Activated T-helper 17 cell treated with anti-CD3 and anti-CD28 coated beads, Interleukin-2, amount 50 U/mL, for 72 hours (primary cell): ENCODE results near the gene IL11. TPM values are rescaled to one million over a fixed set of nuclear protein-coding genes. Genes with fewer than 3 reads are reported as not detected.
A peak's percentile ranks its signal among the peaks of the same experiment; 100 is the strongest.

ENCODE experiments used
- ATAC-seq: fragments of 150-1000 bp; cut with Tn5 transposase; replicated peaks from 2 replicates; pipeline ENCODE4 v1.10.0; 2021; ENCODE audit warnings: mild to moderate bottlenecking, moderate library complexity
- H3K27ac Mint-ChIP-seq: one replicate; pipeline ENCODE4 v1.8.0; 2022; ENCODE audit warnings: mixed read lengths
- H3K27me3 Mint-ChIP-seq: one replicate; pipeline ENCODE4 v1.8.0; 2022; ENCODE audit warnings: mixed read lengths
- H3K36me3 Mint-ChIP-seq: one replicate; pipeline ENCODE4 v1.8.0; 2022; ENCODE audit warnings: low read depth, mild to moderate bottlenecking, mixed read lengths
- H3K4me1 Mint-ChIP-seq: one replicate; pipeline ENCODE4 v1.8.0; 2022; ENCODE audit warnings: mixed read lengths
- H3K4me3 Mint-ChIP-seq: one replicate; pipeline ENCODE4 v1.8.0; 2022; ENCODE audit warnings: mild to moderate bottlenecking, mixed read lengths
- H3K9me3 Mint-ChIP-seq: one replicate; pipeline ENCODE4 v1.8.0; 2022; ENCODE audit warnings: mixed read lengths
- total RNA-seq, 2 donors: library from RNA; stranded (reverse); gene quantifications; one replicate each; pipeline ENCODE4 v1.2.3, GENCODE V29; 2022

IL11 gene
- total RNA-seq, 2 donors from 2014 or later, result 0.15 to 0.95 TPM

DNA sequence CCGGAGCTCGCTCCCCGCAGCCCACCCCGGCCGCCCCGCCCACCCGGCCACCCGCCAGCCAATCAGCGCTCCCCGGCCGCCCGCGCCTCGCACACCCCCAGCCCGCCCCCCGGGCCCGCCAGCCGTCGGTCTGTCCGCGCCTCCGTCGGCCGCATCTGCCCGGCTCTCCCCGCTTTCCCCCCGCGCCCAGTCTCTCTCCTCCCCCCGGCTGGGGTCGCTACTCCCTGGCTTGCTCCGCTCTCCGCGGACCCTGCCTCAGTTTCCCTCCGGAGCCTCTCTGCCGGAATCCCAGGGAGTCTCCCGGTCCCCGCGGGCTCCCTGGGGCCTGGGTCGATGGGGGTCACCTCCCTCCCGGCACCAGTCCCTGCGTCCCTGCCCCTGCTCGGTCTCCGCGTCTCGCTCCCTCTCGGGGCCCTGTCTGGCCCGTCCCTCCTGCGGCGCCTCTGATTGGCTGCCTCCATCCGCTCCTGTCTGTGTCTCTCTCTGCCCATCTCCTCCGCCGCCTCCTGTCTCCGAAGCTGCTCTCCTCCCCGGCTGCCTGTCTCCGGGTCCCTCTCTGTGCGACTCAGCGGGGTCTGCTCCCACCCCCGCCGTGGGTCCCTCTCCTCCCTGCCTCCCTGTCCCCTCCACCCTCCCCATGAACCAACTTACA is 484 bp downstream of the IL11 start:
- Mint-ChIP-seq H3K36me3 (peaks cover 6% of the 10 kb centered on the region), H3K9me3 (no peaks in the 10 kb centered on the region), H3K27ac (no peak overlapping the region), H3K4me3 (peak overlapping the region; percentile 60), H3K4me1 (peaks cover 7% of the 10 kb centered on the region), H3K27me3 (peaks cover 28% of the 10 kb centered on the region)
- peak; percentile 75 for ATAC-seq

DNA sequence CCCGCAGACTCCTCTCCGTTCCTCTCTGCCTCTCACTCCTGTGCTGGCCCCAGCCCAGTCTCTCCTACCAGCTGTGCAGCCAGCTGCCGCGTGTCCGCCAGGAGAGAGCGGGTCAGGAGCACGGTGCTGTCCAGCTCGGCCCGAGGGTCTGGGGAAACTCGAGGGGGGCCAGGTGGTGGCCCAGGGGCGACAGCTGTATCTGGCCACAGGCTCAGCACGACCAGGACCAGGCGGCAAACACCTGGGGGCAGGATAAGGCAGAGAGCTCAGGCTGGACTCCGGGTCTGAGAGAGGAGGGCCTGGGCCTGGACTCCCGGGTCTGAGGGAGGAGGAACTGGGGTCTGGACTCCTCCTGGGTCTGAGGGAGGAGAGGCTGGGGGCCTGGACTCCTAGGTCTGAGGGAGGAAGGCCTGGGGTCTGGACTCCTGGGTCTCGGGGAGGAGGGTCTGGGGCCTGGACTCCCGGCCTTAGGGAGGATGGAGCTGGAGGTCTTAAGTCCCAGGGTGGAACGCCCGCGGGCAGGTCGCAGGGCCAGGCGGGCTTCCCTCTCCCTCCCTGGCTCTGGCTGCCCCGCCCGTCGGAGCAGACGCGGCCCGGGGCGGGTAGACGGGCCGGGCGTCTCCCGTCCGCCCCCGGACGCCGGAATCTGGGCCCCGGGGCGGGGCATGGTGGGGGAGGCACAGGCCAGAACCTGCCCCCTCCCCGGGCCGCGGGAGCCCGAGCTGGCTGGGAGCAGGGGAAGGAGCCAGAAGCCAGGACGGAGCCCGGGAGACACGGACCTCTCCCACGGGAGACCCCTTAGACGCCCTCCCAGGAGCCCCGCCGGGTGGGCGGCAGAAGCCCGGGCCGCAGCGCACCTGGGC is 1.3 kb downstream of the IL11 start:
- Mint-ChIP-seq H3K27ac (no peak overlapping the region), H3K27me3 (peaks cover 27% of the 10 kb centered on the region), H3K4me3 (no peak overlapping the region), H3K4me1 (peaks cover 7% of the 10 kb centered on the region), H3K9me3 (no peaks in the 10 kb centered on the region), H3K36me3 (peaks cover 6% of the 10 kb centered on the region)
- ATAC-seq, result peak; percentile 71

DNA sequence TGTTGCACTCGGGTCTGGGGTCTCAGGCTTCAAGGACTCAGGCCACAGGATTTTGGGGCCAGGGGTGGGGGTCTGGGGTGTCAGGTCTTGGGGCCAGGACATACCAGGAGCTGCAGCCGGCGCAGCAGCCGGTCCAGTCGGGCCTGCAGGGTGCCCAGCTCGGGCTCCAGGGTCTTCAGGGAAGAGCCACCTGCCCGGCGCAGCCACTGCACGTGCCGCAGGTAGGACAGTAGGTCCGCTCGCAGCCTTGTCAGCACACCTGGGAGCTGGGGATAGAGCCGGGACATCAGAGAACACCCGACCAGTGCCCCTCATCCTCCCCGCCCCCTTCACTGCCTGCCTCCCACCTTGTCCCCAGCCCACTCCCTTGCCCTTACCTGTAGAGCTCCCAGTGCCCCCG is 2.2 kb downstream of the IL11 start:
- Mint-ChIP-seq H3K4me3 (no peak overlapping the region), H3K27me3 (peaks cover 22% of the 10 kb centered on the region), H3K9me3 (no peaks in the 10 kb centered on the region), H3K4me1 (peaks cover 7% of the 10 kb centered on the region), H3K36me3 (peaks cover 6% of the 10 kb centered on the region), H3K27ac (no peak overlapping the region)
- no peak for ATAC-seq

DNA sequence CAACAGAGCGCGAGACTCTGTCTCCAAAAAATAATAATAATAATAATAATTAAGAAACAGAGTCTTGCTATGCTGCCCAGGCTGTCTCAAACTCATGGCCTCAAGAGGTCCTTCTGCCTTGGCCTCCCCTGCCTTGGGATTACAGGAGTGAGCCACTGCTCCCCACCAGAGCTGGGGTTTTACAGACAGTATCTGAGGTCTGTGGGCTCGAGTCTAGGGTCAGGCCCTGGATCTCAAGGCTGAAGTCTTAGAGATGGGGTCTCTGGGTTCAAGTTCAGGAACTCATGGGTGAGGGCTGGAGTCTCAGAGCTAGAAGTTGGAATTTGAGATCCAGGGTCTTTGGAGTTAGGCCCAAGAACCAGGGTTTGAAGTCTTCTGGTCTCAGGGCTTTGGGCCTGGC is 3.5 kb downstream of the IL11 start:
- peaks cover 17% of the 10 kb centered on the region for H3K27me3 Mint-ChIP-seq
- peaks cover 7% of the 10 kb centered on the region for H3K4me1 Mint-ChIP-seq
- no peak for ATAC-seq
- H3K4me3 Mint-ChIP-seq, result no peak overlapping the region
- H3K27ac Mint-ChIP-seq, result no peak overlapping the region
- no peaks in the 10 kb centered on the region for H3K9me3 Mint-ChIP-seq
- peaks cover 6% of the 10 kb centered on the region for H3K36me3 Mint-ChIP-seq

DNA sequence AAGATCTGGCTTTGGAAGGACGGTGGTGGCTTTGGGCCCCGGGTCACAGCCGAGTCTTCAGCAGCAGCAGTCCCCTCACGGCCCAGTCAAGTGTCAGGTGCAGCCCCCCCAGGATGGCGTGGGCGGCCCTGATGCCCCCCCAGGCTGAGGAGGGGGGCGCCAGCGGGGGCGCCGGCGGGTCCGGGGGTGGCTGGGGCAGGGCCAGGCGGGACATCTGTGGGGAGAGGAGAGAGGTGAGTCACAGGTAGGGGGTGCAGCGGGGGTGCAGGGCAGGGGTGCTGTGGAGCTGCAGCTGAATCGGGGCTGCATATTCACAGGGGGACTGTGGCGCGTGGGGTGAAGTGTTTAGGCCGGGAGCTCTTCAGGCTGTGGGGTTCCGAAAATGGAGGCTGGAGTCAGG is 4.3 kb downstream of the IL11 start:
- H3K27ac Mint-ChIP-seq, result no peak overlapping the region
- peaks cover 5% of the 10 kb centered on the region for H3K4me1 Mint-ChIP-seq
- no peak for ATAC-seq
- H3K4me3 Mint-ChIP-seq, result no peak overlapping the region
- H3K9me3 Mint-ChIP-seq, result no peaks in the 10 kb centered on the region
- peaks cover 14% of the 10 kb centered on the region for H3K27me3 Mint-ChIP-seq
- peaks cover 4% of the 10 kb centered on the region for H3K36me3 Mint-ChIP-seq

DNA sequence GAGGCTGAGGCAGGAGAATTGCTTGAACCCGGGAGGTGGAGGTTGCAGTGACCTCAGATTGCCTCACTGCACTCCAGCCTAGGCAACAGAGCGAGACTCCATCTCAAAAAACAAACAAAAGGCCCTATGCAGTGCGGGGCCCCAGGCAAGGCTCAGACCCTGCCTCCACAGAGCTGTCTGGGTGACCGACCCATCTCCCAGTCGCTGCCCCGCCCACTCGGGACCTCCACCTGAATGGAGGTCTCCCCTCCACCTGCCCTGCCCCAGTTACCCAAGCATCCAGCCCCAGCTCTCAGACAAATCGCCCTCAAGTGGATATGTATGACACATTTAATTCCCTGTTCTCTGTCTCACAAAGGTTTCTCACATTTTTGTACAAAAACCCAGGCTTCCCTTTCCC is 5.0 kb downstream of the IL11 start:
- H3K36me3 Mint-ChIP-seq, result no peaks in the 10 kb centered on the region
- no peak overlapping the region for H3K27ac Mint-ChIP-seq
- H3K9me3 Mint-ChIP-seq, result no peaks in the 10 kb centered on the region
- H3K4me3 Mint-ChIP-seq, result no peak overlapping the region
- H3K27me3 Mint-ChIP-seq, result peaks cover 7% of the 10 kb centered on the region
- no peak for ATAC-seq
- H3K4me1 Mint-ChIP-seq, result no peaks in the 10 kb centered on the region

DNA sequence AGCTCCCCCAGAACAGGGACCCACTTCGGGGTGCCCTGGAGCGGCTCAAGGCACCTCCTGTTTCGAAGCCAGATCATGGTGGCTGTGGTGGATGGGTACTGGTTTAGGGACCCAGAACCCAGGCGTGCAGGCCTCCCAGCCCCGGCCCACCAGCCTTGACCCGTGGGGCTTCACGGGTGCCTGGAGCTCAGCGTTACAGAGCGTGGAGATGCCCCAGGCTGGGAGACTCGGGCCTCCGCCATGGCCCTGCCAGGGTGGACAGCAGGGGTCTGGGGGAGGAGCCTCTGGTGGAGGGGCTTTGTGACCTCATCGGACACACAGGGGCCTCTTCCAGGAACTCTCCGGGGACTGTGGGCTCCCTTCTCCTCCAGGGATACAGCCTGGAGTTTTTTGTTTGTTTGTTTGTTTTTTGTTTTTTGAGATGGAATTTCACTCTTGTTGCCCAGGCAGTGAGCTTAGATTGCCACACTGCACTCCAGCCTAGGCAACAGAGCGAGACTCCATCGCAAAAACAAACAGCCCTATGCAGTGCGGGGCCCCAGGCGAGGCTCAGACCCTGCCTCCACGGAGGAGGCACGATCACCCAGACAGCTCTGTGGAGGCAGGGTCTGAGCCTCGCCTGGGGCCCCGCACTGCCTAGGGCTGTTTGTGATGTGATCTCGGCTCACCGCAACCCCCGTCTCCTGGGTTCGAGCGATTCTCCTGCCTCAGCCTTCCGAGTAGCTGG is 7.1 kb downstream of the IL11 start, which contains the start of gene GARIN5B:
GARIN5B (minus strand) TSS at position 271 of the 727 bp plus-strand sequence; CDS start at position 77, 194 bp downstream.
- no peak for ATAC-seq
- no peaks in the 10 kb centered on the region for H3K4me1 Mint-ChIP-seq

DNA sequence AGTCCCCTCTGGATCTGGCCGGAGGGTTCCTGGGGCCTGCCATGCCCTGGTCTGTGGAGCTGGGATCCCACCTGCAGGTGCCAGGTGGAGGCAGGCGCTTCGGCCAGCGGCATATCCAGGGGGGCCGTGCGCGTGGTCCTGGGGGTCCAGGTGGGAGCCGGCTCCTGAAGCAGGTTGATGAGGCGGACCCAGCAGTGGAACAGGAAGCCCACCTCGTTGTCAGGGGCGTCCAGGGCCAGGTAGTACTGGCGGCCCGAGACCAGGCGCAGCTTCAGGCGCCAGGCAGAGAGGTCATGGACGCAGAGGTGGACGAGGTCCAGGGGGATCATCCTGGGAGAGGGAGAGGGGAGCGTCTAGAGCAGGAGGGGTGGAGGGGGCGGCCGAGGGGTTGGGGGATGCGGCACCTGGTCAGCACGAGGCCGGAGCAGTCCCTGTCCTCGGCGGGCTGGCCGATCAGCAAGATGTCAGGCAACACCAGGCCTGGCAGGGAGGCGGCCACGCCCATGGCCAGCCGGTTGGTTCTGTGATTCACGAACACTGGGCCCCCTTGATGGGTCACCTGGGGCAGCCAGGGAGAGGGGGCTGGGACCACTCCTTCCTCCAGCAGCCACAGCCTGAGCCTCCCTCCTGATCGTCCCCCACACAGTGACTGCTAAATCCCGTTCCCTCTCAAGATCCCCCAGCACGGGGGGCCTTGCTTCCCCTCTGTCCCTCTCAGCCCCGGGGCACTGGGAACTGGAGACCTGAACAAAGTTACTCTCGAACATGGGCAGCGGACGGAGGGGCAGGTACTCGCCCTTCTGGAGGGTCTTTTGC is 7.9 kb downstream of the IL11 start:
- Mint-ChIP-seq H3K9me3 (no peaks in the 10 kb centered on the region), H3K4me3 (no peak overlapping the region), H3K36me3 (no peaks in the 10 kb centered on the region), H3K4me1 (no peaks in the 10 kb centered on the region), H3K27ac (no peak overlapping the region), H3K27me3 (peaks cover 4% of the 10 kb centered on the region)
- ATAC-seq, result no peak

More for the DNA sequence above, 7.1 kb downstream of the IL11 start, which contains the start of gene GARIN5B:
- no peaks in the 10 kb centered on the region for H3K36me3 Mint-ChIP-seq
- no peak within 1 kb of the TSS for H3K4me3 Mint-ChIP-seq
- no peak within 1 kb of the TSS for H3K27ac Mint-ChIP-seq
- H3K27me3 Mint-ChIP-seq, result peaks cover 3% of the 10 kb centered on the region
- no peaks in the 10 kb centered on the region for H3K9me3 Mint-ChIP-seq

DNA sequence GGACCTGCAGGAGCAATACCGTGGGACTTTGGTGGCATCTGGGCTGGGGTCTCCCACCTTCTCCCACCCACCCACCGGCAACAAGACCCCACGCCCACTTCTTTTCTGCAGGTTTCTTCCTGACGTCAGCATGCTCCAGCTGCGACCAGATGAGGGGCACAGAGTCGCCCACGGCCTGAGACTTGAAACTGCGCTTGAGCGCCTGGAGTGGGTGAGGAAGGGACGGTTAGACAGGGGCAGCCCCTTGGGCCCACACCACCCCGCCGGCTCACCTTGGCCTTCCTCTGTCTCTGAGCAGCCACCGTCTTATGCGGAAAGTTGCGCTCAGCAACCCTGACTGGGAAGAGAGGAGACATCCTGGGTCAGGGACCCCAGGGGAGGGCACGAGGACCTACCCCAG is 9.4 kb downstream of the IL11 start:
- Mint-ChIP-seq H3K27ac (no peak overlapping the region), H3K4me3 (no peak overlapping the region), H3K9me3 (no peaks in the 10 kb centered on the region), H3K4me1 (no peaks in the 10 kb centered on the region), H3K27me3 (peaks cover 6% of the 10 kb centered on the region), H3K36me3 (no peaks in the 10 kb centered on the region)
- ATAC-seq, result no peak

DNA sequence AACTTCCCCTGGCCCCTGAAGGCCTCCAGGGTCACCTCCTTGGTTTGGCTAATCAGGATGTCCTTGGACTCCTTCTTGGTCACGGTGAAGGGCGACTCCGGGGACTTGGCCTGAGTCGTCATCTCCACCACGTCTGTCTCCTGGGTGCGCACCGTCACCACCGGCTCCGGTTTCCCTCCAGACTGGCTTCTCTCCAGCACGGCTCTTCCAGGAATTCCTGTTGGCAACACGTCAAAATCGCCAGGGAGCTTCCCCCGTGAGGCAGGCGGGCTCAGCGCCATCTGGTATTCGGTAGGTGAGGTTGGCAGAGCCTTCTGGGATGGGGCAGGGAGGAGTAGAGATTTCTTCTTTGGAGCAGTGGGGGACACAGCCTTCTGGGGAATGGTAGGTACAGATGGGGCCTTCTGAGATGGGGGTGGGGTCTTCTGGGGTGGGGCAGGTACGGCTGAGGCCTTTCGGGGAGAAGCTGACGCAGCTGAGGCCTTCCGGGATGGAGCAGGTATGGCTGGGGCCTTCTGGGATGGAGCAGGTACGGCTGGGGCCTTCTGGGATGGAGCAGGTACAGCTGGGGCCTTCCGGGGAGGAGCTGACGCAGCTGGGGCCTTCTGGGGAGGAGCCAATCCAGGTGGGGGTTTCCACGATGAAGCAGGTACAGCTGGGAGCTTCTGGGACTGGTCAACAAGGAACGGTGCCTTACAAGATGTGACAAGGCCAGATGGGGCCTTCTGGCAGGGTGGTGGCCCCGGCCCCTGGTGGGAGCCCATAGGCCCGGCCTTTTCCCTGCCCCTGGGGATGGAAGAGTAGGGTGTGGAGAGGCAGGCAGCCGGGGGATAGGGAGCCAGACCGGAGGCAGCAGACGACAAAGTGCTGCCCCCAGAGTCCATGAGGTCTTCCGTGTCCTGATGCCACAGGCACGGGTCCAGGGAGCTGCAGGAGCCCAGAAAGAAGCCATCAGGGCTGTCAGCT is 11.0 kb downstream of the IL11 start:
- Mint-ChIP-seq H3K4me1 (no peaks in the 10 kb centered on the region), H3K9me3 (no peaks in the 10 kb centered on the region), H3K36me3 (no peaks in the 10 kb centered on the region), H3K27ac (no peak overlapping the region), H3K27me3 (peaks cover 12% of the 10 kb centered on the region), H3K4me3 (no peak overlapping the region)
- ATAC-seq, result no peak

DNA sequence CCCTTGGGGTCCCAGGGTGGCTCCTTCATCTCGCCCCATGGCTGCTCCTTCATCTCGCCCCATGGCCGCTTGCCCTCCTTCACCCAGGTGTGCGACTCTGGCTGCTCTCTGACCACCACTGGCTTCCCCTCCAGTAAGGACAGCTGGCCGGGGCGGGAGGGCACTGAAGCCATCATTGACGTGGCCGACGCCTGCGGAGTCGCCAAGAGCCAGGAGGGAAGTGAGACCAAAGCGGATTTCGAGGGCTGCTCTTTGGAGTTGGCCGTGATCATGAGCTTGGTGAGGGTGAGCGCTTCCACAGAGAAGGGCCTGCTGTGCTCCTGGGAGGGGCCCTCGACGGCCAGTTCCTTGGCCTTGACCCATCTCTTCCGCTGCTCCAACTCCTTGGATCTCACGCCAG is 11.8 kb downstream of the IL11 start:
- H3K9me3 Mint-ChIP-seq, result no peaks in the 10 kb centered on the region
- H3K4me3 Mint-ChIP-seq, result no peak overlapping the region
- H3K27me3 Mint-ChIP-seq, result peaks cover 12% of the 10 kb centered on the region
- H3K36me3 Mint-ChIP-seq, result peaks cover under 1% of the 10 kb centered on the region
- H3K4me1 Mint-ChIP-seq, result no peaks in the 10 kb centered on the region
- no peak overlapping the region for H3K27ac Mint-ChIP-seq
- no peak for ATAC-seq

DNA sequence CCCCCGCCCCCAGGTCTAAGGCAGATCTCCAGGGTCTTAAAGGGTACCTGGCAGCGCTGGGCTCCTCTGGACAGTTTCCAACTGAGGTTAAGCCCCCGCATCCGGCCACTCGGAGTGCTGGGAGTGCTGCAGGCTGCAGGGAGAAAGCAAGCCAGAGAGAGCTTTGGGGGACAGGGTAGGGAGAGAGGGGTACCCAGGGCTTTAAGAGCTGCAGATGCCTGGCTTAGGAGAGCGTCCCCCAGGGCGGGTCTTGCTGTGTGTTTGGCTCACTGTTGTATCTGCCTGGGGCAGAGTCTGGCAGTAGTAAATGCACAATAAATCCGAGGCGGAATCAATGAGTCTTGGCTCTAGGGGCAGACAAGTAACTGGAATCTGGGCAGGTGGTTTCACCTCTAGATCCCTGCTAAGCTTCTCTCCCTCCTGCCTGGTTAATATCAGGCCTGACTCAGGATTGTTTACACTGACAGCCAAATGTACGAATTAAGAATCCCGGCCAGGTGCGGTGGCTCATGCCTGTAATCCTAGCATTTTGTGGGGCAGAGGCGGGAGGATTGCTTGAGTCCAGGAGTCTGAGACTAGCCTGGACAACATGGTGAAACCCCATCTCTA is 14.9 kb downstream of the IL11 start:
- H3K27ac Mint-ChIP-seq, result no peak overlapping the region
- H3K4me1 Mint-ChIP-seq, result peaks cover 17% of the 10 kb centered on the region
- no peaks in the 10 kb centered on the region for H3K9me3 Mint-ChIP-seq
- no peak overlapping the region for H3K4me3 Mint-ChIP-seq
- no peak for ATAC-seq
- H3K27me3 Mint-ChIP-seq, result peaks cover 36% of the 10 kb centered on the region
- peaks cover 11% of the 10 kb centered on the region for H3K36me3 Mint-ChIP-seq

DNA sequence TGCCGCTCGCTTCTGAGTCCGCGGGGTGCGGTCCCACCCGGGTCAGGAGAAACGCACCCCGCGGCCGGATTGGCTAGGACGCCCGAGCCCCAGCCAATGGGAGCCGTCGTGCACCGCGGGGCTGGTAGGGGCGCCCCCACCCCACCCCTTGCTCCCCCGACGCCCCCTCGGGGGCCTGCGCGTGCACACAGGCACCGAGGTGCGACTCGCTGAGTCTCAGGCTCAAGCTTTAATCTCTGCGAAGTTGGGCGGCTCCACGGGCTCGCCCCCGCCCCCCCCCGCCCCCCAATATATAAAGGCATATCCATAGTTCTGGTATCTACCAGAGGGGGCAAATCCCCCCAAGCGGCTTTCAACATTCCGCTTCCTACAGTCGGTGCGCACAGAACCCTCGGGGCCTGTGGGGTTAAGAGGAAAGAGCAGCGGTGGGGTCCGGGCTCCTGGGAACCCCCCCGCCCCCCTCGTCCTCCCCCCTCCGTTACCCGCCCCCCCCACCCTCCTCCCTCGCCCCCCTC is 15.5 kb downstream of the IL11 start, which contains the start of gene COX6B2:
COX6B2 (minus strand) TSS at position 22 of the 515 bp plus-strand sequence. CDS start 198 bp downstream, outside the sequence.
- H3K4me3 Mint-ChIP-seq, result peak within 1 kb of the TSS; percentile 68
- no peak within 1 kb of the TSS for H3K27ac Mint-ChIP-seq
- H3K27me3 Mint-ChIP-seq, result peaks cover 36% of the 10 kb centered on the region
- H3K4me1 Mint-ChIP-seq, result peaks cover 17% of the 10 kb centered on the region
- H3K9me3 Mint-ChIP-seq, result no peaks in the 10 kb centered on the region
- H3K36me3 Mint-ChIP-seq, result peaks cover 11% of the 10 kb centered on the region
- no peak for ATAC-seq
